GM19455 (cell line): ENCODE results near the gene SPEG.

Experiments used
- ATAC-seq: cut with Tn5 transposase; IDR thresholded peaks from one replicate; pipeline ENCODE4 v1.9.1; 2021; ENCODE audit not compliant: unreplicated experiment

The SPEG gene

DNA sequence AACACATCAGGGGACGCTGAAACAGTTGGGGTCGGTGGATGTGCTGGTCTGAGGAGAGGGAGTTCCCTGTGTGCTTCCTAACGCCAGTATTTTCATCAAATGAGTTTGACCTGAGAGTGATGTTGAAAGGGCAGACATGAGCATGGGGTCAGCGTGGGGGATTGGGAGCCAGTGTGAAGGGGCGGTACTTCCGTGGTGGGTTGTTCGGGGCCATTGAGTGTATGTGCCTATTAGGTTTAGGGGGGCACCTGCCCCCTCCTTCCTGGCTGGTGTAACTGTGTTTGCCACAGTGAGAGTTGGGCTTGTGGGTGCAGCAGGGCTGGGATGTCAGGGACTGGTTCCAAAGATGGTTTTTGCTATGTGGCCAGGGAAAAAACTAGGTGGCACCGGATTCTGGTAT, 24.4 kb downstream of the SPEG start:
- ATAC-seq = no peak

- peak; percentile 78 for ATAC-seq
Measured at GRCh38 chr2:219459460-219460311, 25.0 kb downstream of the SPEG start.

DNA sequence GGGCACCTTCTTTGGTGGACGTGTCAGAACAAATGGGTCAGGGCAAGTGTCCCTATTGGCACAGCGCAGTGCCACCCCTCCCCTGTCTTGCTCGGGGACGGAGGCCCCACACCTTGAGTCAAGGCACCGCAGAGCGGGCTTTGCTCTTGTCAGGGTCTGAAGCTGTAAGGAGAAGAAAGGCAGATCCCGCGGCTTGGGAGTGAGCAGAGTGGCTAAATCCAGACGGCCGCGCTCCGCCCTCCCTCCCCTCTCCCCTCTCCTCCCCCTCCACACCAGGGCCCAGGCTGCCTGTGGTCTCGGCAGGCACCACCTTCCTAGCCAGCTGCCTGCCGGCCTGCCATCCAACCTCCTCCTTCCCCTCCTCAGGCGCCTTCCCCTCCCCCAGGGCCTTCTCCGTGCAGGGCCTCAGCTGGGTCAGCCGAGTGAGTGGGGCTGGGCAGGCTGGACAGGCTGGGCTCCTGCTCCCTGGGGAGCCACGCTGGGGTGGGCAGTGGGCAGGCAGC, 25.8 kb downstream of the SPEG start:
- no peak for ATAC-seq

DNA sequence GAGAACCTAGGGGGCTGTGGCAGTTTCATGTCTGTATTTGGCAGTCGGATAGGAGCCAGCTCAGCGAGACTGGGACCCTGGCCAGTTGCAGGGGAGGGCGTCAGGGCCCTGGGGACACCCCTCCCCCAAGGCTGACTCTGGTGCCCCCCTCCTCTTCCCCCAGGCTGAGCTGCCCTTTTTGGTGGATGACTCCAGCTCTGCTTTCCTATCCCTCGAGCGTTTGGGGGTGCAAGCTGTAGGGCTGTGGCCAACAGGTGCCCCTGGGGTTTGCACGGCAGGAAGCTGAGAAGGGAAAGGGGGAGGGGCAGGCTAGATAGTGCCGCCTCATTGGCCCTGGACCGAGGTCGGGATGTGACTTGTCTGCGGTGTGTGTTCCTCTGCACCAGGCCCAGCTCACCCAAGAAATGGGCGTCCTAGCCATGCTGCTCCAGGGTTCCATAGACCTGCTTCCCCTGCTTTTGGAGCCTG, 26.4 kb downstream of the SPEG start:
- ATAC-seq = no peak

- no peak for ATAC-seq
Measured at GRCh38 chr2:219461669-219462068, 27.0 kb downstream of the SPEG start.

DNA sequence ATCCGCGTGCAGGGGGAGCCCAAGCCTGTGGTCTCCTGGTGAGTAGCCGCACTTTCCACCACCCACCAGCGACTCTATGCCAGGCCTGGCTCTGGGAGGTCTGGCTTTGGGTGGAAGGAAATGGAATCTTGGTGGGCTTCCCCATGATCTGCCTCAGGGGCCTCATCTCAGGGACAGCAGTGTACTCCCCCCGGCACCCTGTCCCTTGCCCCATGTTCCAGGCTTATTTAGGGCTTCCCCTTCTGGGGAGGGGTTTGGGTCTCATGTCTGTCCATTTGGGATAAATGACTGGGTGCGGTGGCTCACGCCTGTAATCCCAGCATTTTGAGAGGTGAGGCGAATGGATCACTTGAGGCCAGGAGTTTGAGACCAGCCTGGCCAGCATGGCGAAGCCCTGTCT, 27.7 kb downstream of the SPEG start:
- no peak for ATAC-seq

DNA sequence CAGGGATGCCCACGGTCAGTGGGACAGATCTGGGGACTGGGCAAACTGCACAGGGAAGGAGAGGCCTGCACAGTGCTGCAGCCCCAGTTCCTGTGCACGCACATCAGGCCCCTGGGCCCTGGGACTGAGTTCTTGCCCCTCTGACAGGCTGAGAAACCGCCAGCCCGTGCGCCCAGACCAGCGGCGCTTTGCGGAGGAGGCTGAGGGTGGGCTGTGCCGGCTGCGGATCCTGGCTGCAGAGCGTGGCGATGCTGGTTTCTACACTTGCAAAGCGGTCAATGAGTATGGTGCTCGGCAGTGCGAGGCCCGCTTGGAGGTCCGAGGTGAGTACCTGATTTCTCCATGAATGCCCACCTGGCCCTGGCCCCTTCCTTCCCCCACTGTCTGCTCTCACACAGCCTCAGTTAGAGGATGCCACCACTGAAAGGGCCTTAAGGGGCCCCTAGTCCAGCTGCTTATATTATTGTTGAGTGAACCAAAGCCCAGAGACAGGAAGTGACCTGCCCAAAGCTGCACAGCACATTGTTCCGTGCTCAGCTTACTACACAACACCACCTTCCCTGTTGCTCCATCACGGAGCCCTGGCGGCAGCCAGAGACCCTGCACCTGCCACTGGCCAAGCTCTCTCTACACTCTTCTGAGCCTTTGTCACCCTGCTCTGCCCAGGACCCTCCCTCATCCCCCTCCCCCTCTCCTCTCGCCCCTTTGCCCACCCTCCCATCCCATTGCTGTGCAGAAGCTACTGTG, 29.8 kb downstream of the SPEG start:
- ATAC-seq = no peak

GRCh38 chr2:219465659-219466561, 31.3 kb downstream of the SPEG start:
- no peak for ATAC-seq

DNA sequence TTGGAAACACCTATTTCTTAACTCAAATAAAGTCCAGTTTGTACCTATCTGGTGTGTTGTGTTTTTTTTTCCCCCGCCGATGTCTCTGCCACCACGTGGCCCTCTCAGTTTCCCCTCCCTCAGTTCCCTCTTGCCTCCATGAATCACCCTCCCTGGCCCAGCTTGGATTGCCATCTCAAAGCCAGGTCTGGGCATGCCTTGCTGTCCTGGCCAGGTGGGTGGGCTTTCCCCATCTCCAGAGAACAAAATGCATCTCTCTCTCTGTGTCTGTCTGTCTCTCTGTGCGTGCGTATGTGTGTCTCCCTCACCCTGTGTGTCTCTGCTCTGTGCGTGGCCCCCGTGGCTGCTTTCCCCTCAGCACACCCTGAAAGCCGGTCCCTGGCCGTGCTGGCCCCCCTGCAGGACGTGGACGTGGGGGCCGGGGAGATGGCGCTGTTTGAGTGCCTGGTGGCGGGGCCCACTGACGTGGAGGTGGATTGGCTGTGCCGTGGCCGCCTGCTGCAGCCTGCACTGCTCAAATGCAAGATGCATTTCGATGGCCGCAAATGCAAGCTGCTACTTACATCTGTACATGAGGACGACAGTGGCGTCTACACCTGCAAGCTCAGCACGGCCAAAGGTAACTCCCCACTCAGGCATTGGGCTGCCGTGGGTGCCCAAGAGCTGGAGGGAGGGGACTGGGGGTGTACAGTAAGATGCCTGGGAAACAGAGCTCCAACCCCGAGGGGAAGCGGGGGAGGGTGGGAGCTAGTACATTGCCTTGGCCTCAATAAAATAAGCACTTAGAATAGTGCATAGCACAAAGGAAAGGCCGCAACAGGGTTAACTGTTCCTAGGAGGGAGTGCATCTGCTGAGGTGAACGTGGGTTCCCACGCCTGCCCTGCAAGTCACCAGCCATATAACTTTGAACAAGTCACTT, 32.4 kb downstream of the SPEG start:
- no peak for ATAC-seq

GRCh38 chr2:219467736-219468075, 33.1 kb downstream of the SPEG start:
- no peak for ATAC-seq

DNA sequence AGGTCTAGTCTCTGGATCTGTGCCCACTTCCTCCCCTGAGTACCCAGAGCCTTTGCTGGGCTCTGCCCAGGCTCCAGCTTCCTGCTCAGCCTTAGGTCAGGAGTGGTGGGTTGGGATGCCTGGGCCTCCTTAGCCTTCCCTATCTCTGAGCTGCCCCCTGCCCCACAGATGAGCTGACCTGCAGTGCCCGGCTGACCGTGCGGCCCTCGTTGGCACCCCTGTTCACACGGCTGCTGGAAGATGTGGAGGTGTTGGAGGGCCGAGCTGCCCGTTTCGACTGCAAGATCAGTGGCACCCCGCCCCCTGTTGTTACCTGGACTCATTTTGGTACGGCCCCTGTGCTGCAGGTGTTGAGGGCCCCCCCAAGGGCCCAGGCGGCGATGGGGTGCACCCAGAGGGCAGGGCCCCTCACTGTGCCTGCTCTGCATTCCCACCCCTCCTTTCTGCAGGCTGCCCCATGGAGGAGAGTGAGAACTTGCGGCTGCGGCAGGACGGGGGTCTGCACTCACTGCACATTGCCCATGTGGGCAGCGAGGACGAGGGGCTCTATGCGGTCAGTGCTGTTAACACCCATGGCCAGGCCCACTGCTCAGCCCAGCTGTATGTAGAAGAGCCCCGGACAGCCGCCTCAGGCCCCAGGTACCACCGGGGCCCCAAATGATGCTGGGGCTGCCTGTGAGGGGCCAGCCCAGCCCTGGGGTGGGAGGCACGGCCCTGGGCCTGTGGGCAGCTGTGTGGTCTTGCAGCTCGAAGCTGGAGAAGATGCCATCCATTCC, 34.0 kb downstream of the SPEG start:
- ATAC-seq = no peak

DNA sequence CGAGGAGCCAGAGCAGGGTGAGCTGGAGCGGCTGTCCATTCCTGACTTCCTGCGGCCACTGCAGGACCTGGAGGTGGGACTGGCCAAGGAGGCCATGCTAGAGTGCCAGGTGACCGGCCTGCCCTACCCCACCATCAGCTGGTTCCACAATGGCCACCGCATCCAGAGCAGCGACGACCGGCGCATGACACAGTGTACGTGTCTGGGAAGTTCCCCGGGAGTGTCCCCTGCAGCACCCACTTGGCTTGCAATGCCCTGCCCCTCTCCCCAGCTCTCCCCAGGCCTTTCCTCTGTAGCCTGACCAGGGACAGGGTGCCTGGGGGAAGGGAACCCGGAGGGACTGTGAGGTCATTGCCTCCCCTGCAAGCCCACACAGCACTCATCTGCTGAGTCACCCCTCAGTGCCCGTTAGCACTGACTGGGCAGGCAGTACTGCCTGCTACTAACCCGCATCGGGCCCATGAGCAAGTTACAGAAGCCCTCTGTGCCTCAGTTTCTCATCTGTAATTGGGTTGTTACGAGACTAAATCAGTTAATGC, 34.6 kb downstream of the SPEG start:
- ATAC-seq = no peak

DNA sequence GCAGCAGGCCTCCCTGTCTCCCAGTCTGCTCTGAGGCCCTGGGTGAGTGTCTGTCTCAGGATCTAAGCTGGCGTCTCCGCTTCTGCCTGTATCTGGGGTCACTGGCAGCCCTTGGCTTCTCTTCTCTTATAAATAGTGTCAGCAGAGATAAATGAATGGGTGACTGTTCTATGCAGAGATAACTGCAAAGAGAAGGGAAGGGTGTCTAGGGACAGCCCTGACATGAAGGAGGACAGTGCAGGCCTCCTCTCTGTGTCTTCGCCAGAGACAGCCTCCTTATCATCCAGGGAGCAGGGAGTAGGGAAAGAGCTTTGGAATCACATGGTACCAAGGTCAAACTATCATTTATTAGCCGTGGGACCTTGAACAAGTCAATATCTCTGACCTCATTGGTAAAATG, 35.8 kb downstream of the SPEG start:
- ATAC-seq = no peak

GRCh38 chr2:219471476-219472371, 37.1 kb downstream of the SPEG start:
- ATAC-seq = no peak

GRCh38 chr2:219472629-219473187, 38.1 kb downstream of the SPEG start:
- no peak for ATAC-seq

DNA sequence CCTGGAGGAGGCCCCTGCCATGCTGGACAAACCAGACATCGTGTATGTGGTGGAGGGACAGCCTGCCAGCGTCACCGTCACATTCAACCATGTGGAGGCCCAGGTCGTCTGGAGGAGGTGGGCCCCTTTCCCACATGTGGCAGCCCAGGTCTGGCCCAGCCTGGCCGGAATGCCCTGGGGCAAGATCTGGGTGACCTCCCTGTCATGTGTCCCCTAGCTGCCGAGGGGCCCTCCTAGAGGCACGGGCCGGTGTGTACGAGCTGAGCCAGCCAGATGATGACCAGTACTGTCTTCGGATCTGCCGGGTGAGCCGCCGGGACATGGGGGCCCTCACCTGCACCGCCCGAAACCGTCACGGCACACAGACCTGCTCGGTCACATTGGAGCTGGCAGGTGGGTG, 38.9 kb downstream of the SPEG start:
- ATAC-seq = no peak

DNA sequence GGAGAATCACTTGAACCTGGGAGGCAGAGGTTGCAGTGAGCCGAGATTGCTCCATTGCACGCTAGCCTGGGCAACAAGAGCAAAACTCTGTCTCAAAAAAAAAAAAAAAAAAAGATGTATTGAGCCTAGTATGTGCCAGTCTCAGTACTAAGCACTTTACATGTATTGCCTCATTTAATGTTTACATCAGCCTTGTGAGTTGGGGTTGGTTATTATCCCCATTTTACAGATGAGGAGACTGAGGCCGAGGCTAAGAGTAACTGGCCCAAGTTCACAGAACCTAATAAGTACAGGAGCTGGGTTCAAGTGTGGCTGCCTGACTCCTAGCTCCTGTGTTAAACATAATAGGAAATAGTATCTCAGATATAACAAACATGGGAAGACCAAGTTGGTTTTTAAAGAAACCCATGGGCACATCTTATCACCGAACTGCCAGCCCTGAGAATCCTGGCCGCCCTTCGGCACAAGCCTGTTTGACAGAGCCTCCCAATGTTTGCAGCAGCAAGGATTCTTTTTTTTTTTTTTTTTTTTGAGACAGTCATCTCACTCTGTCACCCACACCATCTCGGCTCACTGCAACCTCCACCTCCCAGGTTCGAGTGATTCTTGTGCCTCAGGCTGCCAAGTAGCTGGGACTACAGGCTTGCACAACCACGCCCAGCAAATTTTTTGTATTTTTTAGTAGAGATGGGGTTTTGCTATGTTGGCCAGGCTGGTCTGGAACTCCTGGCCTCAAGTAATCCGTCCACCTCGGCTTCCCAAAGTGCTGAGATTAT, 39.8 kb downstream of the SPEG start:
- ATAC-seq = no peak
